GM19468 (cell line): ENCODE data around the gene IFIT1B.
A peak's percentile ranks its signal among the peaks of the same experiment; 100 is the strongest.
"Not testable (repeated sequence)": the region's sequence is repeated elsewhere in the genome, so short reads cannot be mapped to it uniquely, and the experiment has no call there.

Source experiments
- ATAC-seq: cut with Tn5 transposase; IDR thresholded peaks from one replicate; pipeline ENCODE4 v1.9.1; 2021; ENCODE audit warnings: mild to moderate bottlenecking, moderate library complexity, moderate number of reproducible peaks; ENCODE audit not compliant: unreplicated experiment; ENCODE audit errors: extremely low read depth

IFIT1B gene

GRCh38 chr10:89407792-89408191 lies 29.9 kb downstream of the IFIT1B start:
- not testable (repeated sequence) for ATAC-seq

- not testable (repeated sequence) for ATAC-seq
These were observed 31.4 kb downstream of the IFIT1B start for GRCh38 chr10:89409282-89409681.

DNA sequence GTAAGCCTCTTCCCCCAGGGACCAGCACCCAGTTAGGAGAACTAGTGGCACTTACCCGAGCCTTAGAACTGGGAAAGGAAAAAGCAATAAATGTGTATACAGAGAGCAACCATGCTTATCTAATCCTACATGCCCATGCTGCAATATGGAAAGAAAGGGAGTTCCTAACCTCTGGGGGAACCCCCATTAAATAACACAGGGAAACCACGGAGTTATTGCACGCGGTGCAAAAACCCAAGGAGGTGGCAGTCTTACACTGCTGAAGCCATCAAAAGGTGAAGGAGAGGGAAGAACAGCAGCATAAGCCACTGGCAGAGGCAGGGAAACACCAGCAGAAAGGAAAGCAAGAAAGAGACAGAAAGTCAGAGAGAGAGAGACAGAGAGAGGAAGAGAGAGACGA lies 32.7 kb downstream of the IFIT1B start:
- ATAC-seq = not testable (repeated sequence)

- not testable (repeated sequence) for ATAC-seq
These were observed 33.3 kb downstream of the IFIT1B start for GRCh38 chr10:89411135-89411534.

DNA sequence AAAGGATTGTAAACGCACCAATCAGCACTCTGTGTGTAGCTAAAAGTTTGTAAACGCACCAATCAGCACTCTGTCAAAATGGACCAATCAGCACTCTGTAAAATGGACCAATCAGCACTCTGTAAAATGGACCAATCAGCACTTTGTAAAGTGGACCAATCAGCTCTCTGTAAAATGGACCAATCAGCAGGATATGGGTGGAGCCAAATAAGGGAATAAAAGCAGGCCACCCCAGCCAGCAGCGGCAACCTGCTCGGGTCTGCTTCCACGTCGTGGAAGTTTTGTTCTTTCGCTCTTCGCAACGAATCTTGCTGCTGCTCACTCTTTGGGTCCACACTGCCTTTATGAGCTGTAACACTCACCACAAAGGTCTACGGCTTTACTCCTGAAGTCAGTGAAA lies 34.4 kb downstream of the IFIT1B start:
- ATAC-seq = not testable (repeated sequence)

DNA sequence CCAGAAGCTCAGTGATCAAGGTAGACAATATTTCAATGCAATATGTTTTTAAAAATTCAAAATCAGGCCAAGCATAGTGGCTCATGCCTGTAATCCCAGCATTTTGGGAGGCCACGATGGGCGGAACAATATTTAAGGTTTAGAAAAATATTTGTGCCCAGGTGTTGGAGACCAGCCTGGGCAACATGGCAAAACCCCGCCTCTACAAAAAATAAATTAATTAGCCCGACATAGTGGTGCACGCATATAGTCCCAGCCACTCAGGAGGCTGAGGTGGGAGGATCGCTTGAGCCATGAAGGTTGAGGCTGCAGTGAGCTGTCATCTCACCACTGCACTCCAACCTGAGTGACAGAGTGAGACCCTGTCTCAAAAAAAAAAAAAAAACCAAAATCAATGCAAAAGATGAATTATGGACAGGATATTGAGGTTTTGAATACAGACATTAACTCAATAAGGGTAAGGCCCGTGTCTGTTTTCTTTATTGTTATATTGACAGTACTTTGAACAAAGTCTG lies 35.6 kb downstream of the IFIT1B start:
- ATAC-seq = no peak

- peak; percentile 38 for ATAC-seq
These were observed 36.5 kb downstream of the IFIT1B start, which contains the start of gene IFIT5 for GRCh38 chr10:89414146-89414878. Gene IFIT5, plus strand, starts transcription at chr10:89414568. Its CDS starts 231 bp downstream, at chr10:89414799.

GRCh38 chr10:89414879-89415821 lies 37.3 kb downstream of the IFIT1B start:
- ATAC-seq = no peak

- no peak for ATAC-seq
These were observed 38.6 kb downstream of the IFIT1B start for GRCh38 chr10:89416465-89416864.

GRCh38 chr10:89419548-89419947 lies 41.7 kb downstream of the IFIT1B start:
- no peak for ATAC-seq

DNA sequence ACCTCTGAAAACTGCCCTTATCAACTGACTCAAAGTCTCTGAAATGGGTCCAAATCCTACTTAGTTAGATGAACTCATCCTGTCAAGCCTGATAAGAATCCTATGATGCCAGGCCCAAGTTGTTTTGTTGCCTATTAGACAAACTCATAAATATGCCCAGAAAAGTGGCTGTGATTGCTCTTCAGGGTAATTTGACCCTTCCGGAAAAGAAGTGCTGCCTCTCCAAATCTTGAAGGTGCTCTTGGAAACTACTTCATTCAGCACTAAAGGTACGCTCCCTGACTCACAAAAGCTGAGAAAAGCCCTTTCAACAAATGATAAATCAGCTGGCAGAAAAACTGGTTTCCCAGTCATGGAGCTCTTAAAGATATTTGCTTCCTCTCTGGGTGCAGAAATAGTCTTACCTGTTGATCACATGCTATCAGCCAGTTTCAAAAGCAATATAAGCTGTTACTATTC lies 43.2 kb downstream of the IFIT1B start:
- ATAC-seq = no peak

- no peak for ATAC-seq
These were observed 47.1 kb downstream of the IFIT1B start for GRCh38 chr10:89425000-89425399.

DNA sequence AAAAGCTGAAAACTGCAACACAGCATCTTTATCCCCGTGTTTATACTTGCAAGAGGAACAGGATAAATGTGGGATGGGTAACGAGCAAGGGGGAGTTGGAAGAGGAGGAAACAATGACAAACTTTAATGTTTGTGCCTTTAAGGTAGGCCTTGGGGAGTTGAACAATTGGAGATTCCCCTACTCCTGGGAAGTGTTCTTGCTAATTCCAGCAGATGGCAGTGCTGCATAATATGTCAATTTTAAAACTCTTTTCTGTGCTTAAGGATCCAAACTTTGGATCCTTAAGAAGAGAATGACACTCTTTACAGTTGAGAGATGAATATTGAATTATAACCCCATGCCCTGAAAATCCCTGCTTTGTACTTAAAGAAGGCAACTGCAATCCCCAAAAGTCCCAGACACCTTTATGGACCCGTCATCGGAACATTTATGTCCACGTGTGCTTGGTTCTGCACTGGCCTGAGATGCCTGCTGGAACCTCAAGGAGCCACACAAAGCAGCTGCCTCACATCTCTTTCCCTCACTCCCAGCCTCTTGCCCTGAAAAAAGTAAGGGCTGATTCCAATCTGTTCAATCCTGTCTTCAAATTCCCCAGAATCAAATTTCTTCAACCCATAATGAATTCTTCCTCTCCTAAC lies 48.5 kb downstream of the IFIT1B start:
- ATAC-seq = no peak

GRCh38 chr10:89427629-89428028 lies 49.8 kb downstream of the IFIT1B start:
- ATAC-seq = no peak

DNA sequence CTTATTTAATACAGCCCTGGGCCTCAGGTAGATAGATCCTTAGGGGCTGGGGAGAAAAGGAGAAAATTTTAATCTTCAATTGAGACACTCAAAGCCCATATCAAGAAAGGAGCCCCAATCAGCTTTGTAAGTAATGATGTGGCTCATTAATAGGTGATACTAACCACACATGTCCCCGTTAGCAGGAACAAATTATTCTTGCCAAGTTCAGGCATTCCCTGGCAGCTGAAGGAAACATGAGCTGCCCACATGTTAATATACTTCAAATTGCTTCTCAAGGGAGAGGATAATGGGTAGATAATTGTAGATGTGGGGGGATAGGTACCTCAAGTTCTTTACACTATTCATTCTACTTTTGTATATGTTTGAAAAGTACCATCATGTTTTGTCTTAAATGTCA lies 51.0 kb downstream of the IFIT1B start:
- ATAC-seq = no peak

DNA sequence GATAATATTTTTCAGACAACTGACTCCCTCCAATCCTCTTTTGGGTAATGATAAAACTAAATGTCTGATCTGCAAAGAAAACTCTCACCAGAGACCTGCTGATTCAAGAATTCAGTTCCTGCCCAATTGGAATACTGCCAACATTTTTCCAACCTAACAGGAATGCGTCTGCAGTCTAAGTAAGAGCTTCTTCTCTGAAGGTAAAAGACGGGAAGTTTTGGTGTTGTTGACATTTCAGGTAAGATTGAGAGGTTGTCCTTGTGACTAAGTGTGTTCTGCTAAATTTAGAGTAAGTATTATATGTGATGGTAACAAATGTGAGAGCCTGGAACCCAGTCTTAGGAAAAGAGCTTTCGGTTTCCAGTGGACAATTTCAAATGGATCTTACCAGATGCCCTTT lies 54.1 kb downstream of the IFIT1B start:
- no peak for ATAC-seq
